Measurements from ENCODE around the gene LIME1.

Gene LIME1

DNA sequence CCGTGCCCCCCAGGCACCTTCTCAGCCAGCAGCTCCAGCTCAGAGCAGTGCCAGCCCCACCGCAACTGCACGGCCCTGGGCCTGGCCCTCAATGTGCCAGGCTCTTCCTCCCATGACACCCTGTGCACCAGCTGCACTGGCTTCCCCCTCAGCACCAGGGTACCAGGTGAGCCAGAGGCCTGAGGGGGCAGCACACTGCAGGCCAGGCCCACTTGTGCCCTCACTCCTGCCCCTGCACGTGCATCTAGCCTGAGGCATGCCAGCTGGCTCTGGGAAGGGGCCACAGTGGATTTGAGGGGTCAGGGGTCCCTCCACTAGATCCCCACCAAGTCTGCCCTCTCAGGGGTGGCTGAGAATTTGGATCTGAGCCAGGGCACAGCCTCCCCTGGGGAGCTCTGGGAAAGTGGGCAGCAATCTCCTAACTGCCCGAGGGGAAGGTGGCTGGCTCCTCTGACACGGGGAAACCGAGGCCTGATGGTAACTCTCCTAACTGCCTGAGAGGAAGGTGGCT lies 39.1 kb upstream of the LIME1 start:
- H3K27me3 ChIP-seq (ENCODE audit: insufficient read depth, low read depth, severe bottlenecking) = no peaks in the 10 kb centered on the region
- no peaks in the 10 kb centered on the region for H3K9me3 ChIP-seq (ENCODE audit: severe bottlenecking)
- TF ChIP-seq, protein P1, sequence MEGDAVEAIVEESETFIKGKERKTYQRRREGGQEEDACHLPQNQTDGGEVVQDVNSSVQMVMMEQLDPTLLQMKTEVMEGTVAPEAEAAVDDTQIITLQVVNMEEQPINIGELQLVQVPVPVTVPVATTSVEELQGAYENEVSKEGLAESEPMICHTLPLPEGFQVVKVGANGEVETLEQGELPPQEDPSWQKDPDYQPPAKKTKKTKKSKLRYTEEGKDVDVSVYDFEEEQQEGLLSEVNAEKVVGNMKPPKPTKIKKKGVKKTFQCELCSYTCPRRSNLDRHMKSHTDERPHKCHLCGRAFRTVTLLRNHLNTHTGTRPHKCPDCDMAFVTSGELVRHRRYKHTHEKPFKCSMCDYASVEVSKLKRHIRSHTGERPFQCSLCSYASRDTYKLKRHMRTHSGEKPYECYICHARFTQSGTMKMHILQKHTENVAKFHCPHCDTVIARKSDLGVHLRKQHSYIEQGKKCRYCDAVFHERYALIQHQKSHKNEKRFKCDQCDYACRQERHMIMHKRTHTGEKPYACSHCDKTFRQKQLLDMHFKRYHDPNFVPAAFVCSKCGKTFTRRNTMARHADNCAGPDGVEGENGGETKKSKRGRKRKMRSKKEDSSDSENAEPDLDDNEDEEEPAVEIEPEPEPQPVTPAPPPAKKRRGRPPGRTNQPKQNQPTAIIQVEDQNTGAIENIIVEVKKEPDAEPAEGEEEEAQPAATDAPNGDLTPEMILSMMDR (IDR thresholded peaks at IDR 0.05; ENCODE audit: low read depth, low read length) = no peak
- no peak for DNase-seq
- H3K36me3 ChIP-seq = peaks cover 40% of the 10 kb centered on the region
- H3K27ac ChIP-seq = no peak overlapping the region
- no peak overlapping the region for H3K4me3 ChIP-seq (ENCODE audit: low read depth, low read length)

DNA sequence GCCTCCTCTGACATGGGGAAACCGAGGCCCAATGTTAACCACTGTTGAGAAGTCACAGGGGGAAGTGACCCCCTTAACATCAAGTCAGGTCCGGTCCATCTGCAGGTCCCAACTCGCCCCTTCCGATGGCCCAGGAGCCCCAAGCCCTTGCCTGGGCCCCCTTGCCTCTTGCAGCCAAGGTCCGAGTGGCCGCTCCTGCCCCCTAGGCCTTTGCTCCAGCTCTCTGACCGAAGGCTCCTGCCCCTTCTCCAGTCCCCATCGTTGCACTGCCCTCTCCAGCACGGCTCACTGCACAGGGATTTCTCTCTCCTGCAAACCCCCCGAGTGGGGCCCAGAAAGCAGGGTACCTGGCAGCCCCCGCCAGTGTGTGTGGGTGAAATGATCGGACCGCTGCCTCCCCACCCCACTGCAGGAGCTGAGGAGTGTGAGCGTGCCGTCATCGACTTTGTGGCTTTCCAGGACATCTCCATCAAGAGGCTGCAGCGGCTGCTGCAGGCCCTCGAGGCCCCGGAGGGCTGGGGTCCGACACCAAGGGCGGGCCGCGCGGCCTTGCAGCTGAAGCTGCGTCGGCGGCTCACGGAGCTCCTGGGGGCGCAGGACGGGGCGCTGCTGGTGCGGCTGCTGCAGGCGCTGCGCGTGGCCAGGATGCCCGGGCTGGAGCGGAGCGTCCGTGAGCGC lies 38.5 kb upstream of the LIME1 start:
- Histone ChIP-seq H3K36me3 (peaks cover 38% of the 10 kb centered on the region), H3K4me3 (ENCODE audit: low read depth, low read length) (no peak overlapping the region), H3K27ac (no peak overlapping the region), H3K9me3 (ENCODE audit: severe bottlenecking) (no peaks in the 10 kb centered on the region), H3K27me3 (ENCODE audit: insufficient read depth, low read depth, severe bottlenecking) (no peaks in the 10 kb centered on the region)
- no peak for DNase-seq
- TF ChIP-seq, protein P1 (IDR thresholded peaks at IDR 0.05; ENCODE audit: low read depth, low read length) = no peak

DNA sequence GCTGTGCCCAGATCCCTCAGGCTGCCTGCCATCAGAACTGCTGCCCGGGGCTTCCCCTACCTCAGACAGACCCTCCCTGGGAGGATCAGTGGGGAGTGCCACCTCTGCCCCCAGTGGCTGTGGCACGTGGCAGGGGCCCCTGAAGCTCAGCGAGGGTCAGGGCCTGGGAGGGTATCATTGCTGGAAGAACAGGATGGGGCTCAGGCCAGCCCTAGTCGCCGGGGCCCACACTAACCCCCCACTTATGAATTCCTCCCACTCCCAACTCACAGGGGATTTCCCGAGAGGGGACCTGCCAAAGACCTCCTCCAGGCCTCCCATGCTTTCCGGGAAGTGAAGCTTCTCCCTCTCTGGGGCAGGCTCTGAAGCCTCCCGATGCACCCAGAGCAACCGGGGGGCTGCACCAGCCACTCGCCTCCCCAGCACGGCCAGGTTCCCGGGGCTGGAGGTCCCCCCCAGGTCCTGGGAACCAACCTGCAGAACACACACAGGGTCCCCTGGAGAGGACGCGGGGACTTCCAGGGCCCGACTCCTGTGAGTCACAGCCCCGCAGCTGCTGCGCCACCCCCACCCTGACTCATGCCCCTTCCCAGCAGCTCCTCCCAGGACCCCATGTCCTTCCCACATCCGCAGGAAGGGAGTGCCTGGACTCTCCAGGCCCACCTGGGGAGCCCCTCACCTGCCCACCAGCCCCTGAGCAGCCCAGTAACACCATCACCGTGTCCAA lies 37.6 kb upstream of the LIME1 start:
- no peaks in the 10 kb centered on the region for H3K9me3 ChIP-seq (ENCODE audit: severe bottlenecking)
- H3K27me3 ChIP-seq (ENCODE audit: insufficient read depth, low read depth, severe bottlenecking) = no peaks in the 10 kb centered on the region
- peak overlapping the region; percentile 26; the same call in 1 of the 2 replicates for H3K27ac ChIP-seq
- no peak overlapping the region for H3K4me3 ChIP-seq (ENCODE audit: low read depth, low read length)
- H3K36me3 ChIP-seq = peaks cover 40% of the 10 kb centered on the region
- TF ChIP-seq, protein P1 (IDR thresholded peaks at IDR 0.05; ENCODE audit: low read depth, low read length) = no peak
- DNase-seq = no peak

DNA sequence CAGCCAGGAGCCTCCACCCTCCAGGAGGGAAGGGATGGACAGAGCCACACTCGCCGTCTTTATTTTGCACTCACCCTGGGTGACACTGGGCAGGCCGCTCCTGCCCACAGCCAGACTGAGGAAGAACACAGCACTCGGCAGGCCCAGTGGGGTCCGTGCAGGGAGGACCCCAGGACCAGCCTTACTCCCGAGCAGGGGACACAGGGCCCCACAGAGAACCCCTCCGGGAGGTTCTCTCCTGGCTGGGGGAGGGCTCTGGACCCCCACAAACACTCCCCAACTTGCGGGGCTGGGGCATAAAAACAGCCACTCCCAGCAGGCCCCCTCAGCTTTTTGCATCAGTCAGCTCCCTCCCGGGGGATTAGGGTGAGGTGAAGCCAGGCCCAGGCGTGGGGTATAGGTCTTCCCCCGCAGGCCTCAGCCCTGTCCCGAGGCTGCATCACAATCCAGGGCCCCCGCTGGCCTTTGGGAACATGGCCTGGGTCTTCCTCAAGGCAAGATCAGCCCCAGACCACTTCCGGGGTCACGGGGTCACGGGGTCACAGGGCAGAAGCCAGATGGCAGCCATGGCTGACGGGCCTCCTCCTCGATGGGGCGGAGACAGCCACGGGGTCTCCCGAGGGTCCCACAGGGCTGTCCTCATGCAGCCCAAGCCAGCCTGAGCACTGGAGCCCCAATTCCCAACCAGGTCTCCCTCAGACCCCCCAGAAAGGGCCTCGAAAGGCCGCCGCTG lies 36.8 kb upstream of the LIME1 start:
- TF ChIP-seq, protein P1 (IDR thresholded peaks at IDR 0.05; ENCODE audit: low read depth, low read length) = no peak
- no peak overlapping the region for H3K4me3 ChIP-seq (ENCODE audit: low read depth, low read length)
- H3K9me3 ChIP-seq (ENCODE audit: severe bottlenecking) = no peaks in the 10 kb centered on the region
- no peaks in the 10 kb centered on the region for H3K27me3 ChIP-seq (ENCODE audit: insufficient read depth, low read depth, severe bottlenecking)
- no peak for DNase-seq
- H3K36me3 ChIP-seq = peaks cover 40% of the 10 kb centered on the region
- H3K27ac ChIP-seq = peak overlapping the region; percentile 26; the same call in 1 of the 2 replicates

DNA sequence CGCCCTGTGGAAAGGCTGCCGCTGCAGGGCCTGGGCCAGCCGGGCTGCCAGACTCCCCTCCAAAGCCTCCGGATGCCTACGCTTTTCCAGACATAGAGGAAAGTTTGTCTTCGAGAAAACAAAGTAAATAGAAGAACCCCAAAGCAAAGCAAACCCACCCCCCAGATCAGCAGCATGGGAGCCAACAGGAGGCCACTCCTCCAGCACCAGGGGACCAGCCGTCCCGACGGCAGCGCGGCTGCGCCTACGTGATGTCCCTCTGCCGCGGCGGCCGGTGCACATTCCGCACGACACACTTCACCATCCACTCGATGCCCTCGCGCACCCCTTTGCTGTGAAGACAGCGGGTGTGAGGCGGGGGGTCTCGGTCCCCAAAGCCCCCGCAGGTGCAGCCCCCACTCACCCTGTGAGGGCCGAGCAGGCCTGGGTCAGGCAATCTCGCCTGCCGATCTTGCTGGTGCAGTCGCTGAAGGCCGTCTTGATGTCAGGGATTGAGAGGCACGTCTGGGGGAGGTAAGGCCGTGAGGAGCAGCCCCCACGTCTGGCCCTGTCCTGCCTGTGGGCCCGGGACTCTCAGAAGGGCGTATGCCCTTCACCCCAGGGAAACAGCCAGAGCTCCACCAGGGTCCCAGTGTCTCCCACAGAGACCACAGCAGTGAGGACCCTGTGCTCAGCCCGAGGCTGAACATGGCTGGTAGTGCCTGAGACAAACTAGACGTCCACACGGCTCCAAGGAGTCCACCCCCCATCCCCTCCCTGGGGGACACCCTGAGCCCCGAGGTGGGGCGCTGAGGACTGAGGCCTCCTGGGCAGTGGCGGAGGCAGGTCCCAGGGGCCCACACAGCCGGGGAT lies 36.0 kb upstream of the LIME1 start:
- H3K9me3 ChIP-seq (ENCODE audit: severe bottlenecking) = no peaks in the 10 kb centered on the region
- DNase-seq = no peak
- TF ChIP-seq, protein P1 (IDR thresholded peaks at IDR 0.05; ENCODE audit: low read depth, low read length) = no peak
- no peaks in the 10 kb centered on the region for H3K27me3 ChIP-seq (ENCODE audit: insufficient read depth, low read depth, severe bottlenecking)
- no peak overlapping the region for H3K27ac ChIP-seq
- peaks cover 42% of the 10 kb centered on the region for H3K36me3 ChIP-seq
- no peak overlapping the region for H3K4me3 ChIP-seq (ENCODE audit: low read depth, low read length)
